Neuron (in vitro differentiated cells): ENCODE data around the gene STING1.

Experiments
- H2AFZ ChIP-seq: one replicate; pipeline ENCODE4 v1.6.1; 2013; ENCODE audit warnings: low read depth, mild to moderate bottlenecking, inconsistent platforms, low read length, moderate library complexity
- H3K27me3 ChIP-seq: one replicate; pipeline ENCODE4 v1.6.1; 2013; ENCODE audit warnings: low read length; ENCODE audit not compliant: insufficient read depth
- H3K36me3 ChIP-seq: one replicate; pipeline ENCODE4 v1.6.1; 2013; ENCODE audit warnings: low read length; ENCODE audit not compliant: insufficient read depth
- H3K4me1 ChIP-seq: one replicate; pipeline ENCODE4 v1.6.1; 2013; ENCODE audit warnings: low read length; ENCODE audit not compliant: insufficient read depth
- H3K4me3 ChIP-seq: 2 replicates; pipeline ENCODE4 v1.5.1; 2013; ENCODE audit warnings: mild to moderate bottlenecking, low read length, moderate library complexity
- H3K9me3 ChIP-seq: one replicate; pipeline ENCODE4 v1.6.1; 2013; ENCODE audit warnings: low read length

Gene STING1

GRCh38 chr5:139472386-139473030 is 10.1 kb downstream of the STING1 start:
- H2AFZ ChIP-seq = no peak overlapping the region
- no peak overlapping the region for H3K4me3 ChIP-seq
- H3K36me3 ChIP-seq = no peaks in the 10 kb centered on the region
- H3K9me3 ChIP-seq = no peaks in the 10 kb centered on the region
- no peaks in the 10 kb centered on the region for H3K27me3 ChIP-seq
- peaks cover 12% of the 10 kb centered on the region for H3K4me1 ChIP-seq

GRCh38 chr5:139470821-139471300 is 11.7 kb downstream of the STING1 start, which contains the start of gene SMIM33:
Gene SMIM33, plus strand, starts transcription at chr5:139471004. Its CDS starts 118 bp downstream, at chr5:139471122.
- Histone ChIP-seq H3K36me3 (no peaks in the 10 kb centered on the region), H3K4me3 (no peak within 1 kb of the TSS), H2AFZ (no peak within 1 kb of the TSS), H3K27me3 (no peaks in the 10 kb centered on the region), H3K9me3 (no peaks in the 10 kb centered on the region), H3K4me1 (peaks cover 12% of the 10 kb centered on the region)

GRCh38 chr5:139468421-139468931 is 14.1 kb downstream of the STING1 start:
- H3K27me3 ChIP-seq = no peaks in the 10 kb centered on the region

GRCh38 chr5:139462586-139463276 is 19.8 kb downstream of the STING1 start, which contains the start of gene ECSCR:
Gene ECSCR, minus strand, starts transcription at chr5:139462743. Its CDS starts 73 bp downstream, at chr5:139462670.
- Histone ChIP-seq H3K36me3 (no peaks in the 10 kb centered on the region), H3K4me3 (no peak within 1 kb of the TSS), H3K4me1 (peaks cover 2% of the 10 kb centered on the region), H3K27me3 (no peaks in the 10 kb centered on the region), H2AFZ (no peak within 1 kb of the TSS), H3K9me3 (no peaks in the 10 kb centered on the region)

More at GRCh38 chr5:139468421-139468931, 14.1 kb downstream of the STING1 start:
- H3K4me3 ChIP-seq = no peak overlapping the region
- H3K36me3 ChIP-seq = no peaks in the 10 kb centered on the region
- H3K4me1 ChIP-seq = peaks cover 10% of the 10 kb centered on the region
- no peak overlapping the region for H2AFZ ChIP-seq
- H3K9me3 ChIP-seq = no peaks in the 10 kb centered on the region

GRCh38 chr5:139461698-139462097 is 20.9 kb downstream of the STING1 start:
- H2AFZ ChIP-seq = no peak overlapping the region
- no peaks in the 10 kb centered on the region for H3K9me3 ChIP-seq
- H3K36me3 ChIP-seq = no peaks in the 10 kb centered on the region
- no peak overlapping the region for H3K4me3 ChIP-seq
- H3K27me3 ChIP-seq = no peaks in the 10 kb centered on the region
- peaks cover 2% of the 10 kb centered on the region for H3K4me1 ChIP-seq

GRCh38 chr5:139461176-139461575 is 21.4 kb downstream of the STING1 start:
- Histone ChIP-seq H3K36me3 (no peaks in the 10 kb centered on the region), H3K9me3 (no peaks in the 10 kb centered on the region), H3K27me3 (no peaks in the 10 kb centered on the region), H2AFZ (no peak overlapping the region), H3K4me3 (no peak overlapping the region), H3K4me1 (peaks cover 2% of the 10 kb centered on the region)

GRCh38 chr5:139460455-139460854 is 22.1 kb downstream of the STING1 start:
- Histone ChIP-seq H3K27me3 (no peaks in the 10 kb centered on the region), H3K4me1 (peaks cover 2% of the 10 kb centered on the region), H2AFZ (no peak overlapping the region), H3K36me3 (no peaks in the 10 kb centered on the region), H3K4me3 (no peak overlapping the region), H3K9me3 (no peaks in the 10 kb centered on the region)

- Histone ChIP-seq H2AFZ (no peak overlapping the region), H3K4me1 (peaks cover 2% of the 10 kb centered on the region), H3K27me3 (no peaks in the 10 kb centered on the region), H3K36me3 (no peaks in the 10 kb centered on the region), H3K4me3 (no peak overlapping the region), H3K9me3 (no peaks in the 10 kb centered on the region)
Measured at GRCh38 chr5:139459451-139459934, 23.1 kb downstream of the STING1 start.

- H3K27me3 ChIP-seq = no peaks in the 10 kb centered on the region
- H3K4me1 ChIP-seq = peaks cover 2% of the 10 kb centered on the region
- no peaks in the 10 kb centered on the region for H3K36me3 ChIP-seq
- H3K9me3 ChIP-seq = no peaks in the 10 kb centered on the region
- H3K4me3 ChIP-seq = no peak overlapping the region
- no peak overlapping the region for H2AFZ ChIP-seq
Measured at GRCh38 chr5:139458580-139459407, 23.8 kb downstream of the STING1 start.

GRCh38 chr5:139457653-139458306 is 24.8 kb downstream of the STING1 start:
- H2AFZ ChIP-seq = no peak overlapping the region
- H3K36me3 ChIP-seq = no peaks in the 10 kb centered on the region
- H3K27me3 ChIP-seq = no peaks in the 10 kb centered on the region
- H3K4me3 ChIP-seq = no peak overlapping the region
- no peaks in the 10 kb centered on the region for H3K9me3 ChIP-seq
- peaks cover under 1% of the 10 kb centered on the region for H3K4me1 ChIP-seq

- Histone ChIP-seq H3K9me3 (no peaks in the 10 kb centered on the region), H2AFZ (no peak overlapping the region), H3K27me3 (no peaks in the 10 kb centered on the region), H3K36me3 (no peaks in the 10 kb centered on the region), H3K4me3 (no peak overlapping the region), H3K4me1 (no peaks in the 10 kb centered on the region)
Measured at GRCh38 chr5:139457241-139457640, 25.3 kb downstream of the STING1 start.

GRCh38 chr5:139456776-139457175 is 25.8 kb downstream of the STING1 start:
- Histone ChIP-seq H3K9me3 (no peaks in the 10 kb centered on the region), H3K4me1 (no peaks in the 10 kb centered on the region), H3K27me3 (no peaks in the 10 kb centered on the region), H3K4me3 (no peak overlapping the region), H2AFZ (no peak overlapping the region), H3K36me3 (no peaks in the 10 kb centered on the region)
